Fibroblast of lung (primary cell): ENCODE results near the gene ANKRD17. TPM values are rescaled to one million over a fixed set of nuclear protein-coding genes. Genes with fewer than 3 reads are reported as not detected.
"Not testable (repeated sequence)": the region's sequence is repeated elsewhere in the genome, so short reads cannot be mapped to it uniquely, and the experiment has no call there.

ENCODE experiments used
- DNase-seq, 2 donors: peaks; one replicate each; pipeline versions ENCODE4 v3.0.0 to v3.0.0-alpha.2; 2010; ENCODE audit warnings: low read depth in 2 of 2
- H2AFZ ChIP-seq: 2 replicates; pipeline ENCODE4 v1.5.1; 2012; ENCODE audit warnings: low read length, control low read depth, inconsistent platforms
- H3K27ac ChIP-seq: 2 replicates; pipeline ENCODE4 v1.5.1; 2011; ENCODE audit warnings: low read length, control low read depth; ENCODE audit not compliant: insufficient read depth
- H3K27me3 ChIP-seq: 2 replicates; pipeline ENCODE4 v1.5.1; 2011; ENCODE audit warnings: mild to moderate bottlenecking, low read length; ENCODE audit not compliant: control insufficient read depth, insufficient read depth
- H3K36me3 ChIP-seq: 2 replicates; pipeline ENCODE4 v1.5.1; 2011; ENCODE audit warnings: low read length; ENCODE audit not compliant: control insufficient read depth, insufficient read depth
- H3K4me1 ChIP-seq: 2 replicates; pipeline ENCODE4 v1.5.1; 2011; ENCODE audit warnings: low read length; ENCODE audit not compliant: control insufficient read depth, insufficient read depth; ENCODE audit errors: extremely low read depth
- H3K4me2 ChIP-seq: 2 replicates; pipeline ENCODE4 v1.5.1; 2011; ENCODE audit warnings: low read length, control low read depth; ENCODE audit not compliant: insufficient read depth; ENCODE audit errors: extremely low read depth
- H3K4me3 ChIP-seq, 4 experiments: fragments of 200-600 bp in 1 of 4; sonication (generic) in 1 of 4; replicated peaks in 1 of 4; 2 replicates each; pipeline ENCODE4 v1.5.1; 2011 to 2016; ENCODE audit warnings: low read length in 4 of 4, low read depth in 3 of 4, mild to moderate bottlenecking in 3 of 4, control low read depth in 2 of 4, inconsistent platforms in 1 of 4, mixed read lengths in 1 of 4; ENCODE audit not compliant: insufficient read depth in 1 of 4; ENCODE audit errors: control extremely low read depth in 1 of 4
- H3K79me2 ChIP-seq: 2 replicates; pipeline ENCODE4 v1.5.1; 2012; ENCODE audit warnings: mild to moderate bottlenecking, low read length, inconsistent platforms; ENCODE audit not compliant: control insufficient read depth, insufficient read depth
- H3K9ac ChIP-seq: 2 replicates; pipeline ENCODE4 v1.5.1; 2011; ENCODE audit warnings: mild to moderate bottlenecking, low read length, control low read depth; ENCODE audit not compliant: insufficient read depth
- H3K9me3 ChIP-seq: 2 replicates; pipeline ENCODE4 v1.5.1; 2012; ENCODE audit warnings: low read depth, low read length; ENCODE audit not compliant: control insufficient read depth, insufficient read depth
- H4K20me1 ChIP-seq: 2 replicates; pipeline ENCODE4 v1.5.1; 2011; ENCODE audit warnings: low read length; ENCODE audit not compliant: control insufficient read depth, insufficient read depth; ENCODE audit errors: extremely low read depth
- EZH2 ChIP-seq: IDR thresholded peaks from 2 replicates; pipeline ENCODE4 v1.5.1; 2012; ENCODE audit warnings: low read length, control low read depth, mild to moderate bottlenecking; ENCODE audit errors: missing control alignments
- polyA plus RNA-seq, 2 donors: library from polyadenylated mRNA; depleted of rRNA in 1 of 2; stranded (reverse) in 1 of 2; unstranded in 1 of 2; fragments of >200 nt; gene quantifications; 2 replicates each; pipeline ENCODE4 v1.2.1, GENCODE V29; 2011 to 2012; ENCODE audit warnings: missing spikeins in 1 of 2
- total RNA-seq: library from RNA; depleted of rRNA; stranded (reverse); fragments of >200 nt; gene quantifications from 2 replicates; pipeline ENCODE4 v1.2.1, GENCODE V29; 2014
- TF ChIP-seq, protein P1 (sequence below), 2 donors: IDR thresholded peaks in 1 of 2; conservative IDR thresholded peaks in 1 of 2; 1 replicate in 1 of 2; 2 replicates in 1 of 2; pipeline ENCODE4 v1.5.1; 2011 to 2012; ENCODE audit warnings: low read length in 2 of 2, control low read depth in 1 of 2, inconsistent platforms in 1 of 2, low read depth in 1 of 2, mild to moderate bottlenecking in 1 of 2

ANKRD17 gene
- total and polyA plus RNA-seq, 2 donors (not counting 1 experiment from before 2014, with no cell fraction given) = 46.2 to 54.6 TPM

DNA sequence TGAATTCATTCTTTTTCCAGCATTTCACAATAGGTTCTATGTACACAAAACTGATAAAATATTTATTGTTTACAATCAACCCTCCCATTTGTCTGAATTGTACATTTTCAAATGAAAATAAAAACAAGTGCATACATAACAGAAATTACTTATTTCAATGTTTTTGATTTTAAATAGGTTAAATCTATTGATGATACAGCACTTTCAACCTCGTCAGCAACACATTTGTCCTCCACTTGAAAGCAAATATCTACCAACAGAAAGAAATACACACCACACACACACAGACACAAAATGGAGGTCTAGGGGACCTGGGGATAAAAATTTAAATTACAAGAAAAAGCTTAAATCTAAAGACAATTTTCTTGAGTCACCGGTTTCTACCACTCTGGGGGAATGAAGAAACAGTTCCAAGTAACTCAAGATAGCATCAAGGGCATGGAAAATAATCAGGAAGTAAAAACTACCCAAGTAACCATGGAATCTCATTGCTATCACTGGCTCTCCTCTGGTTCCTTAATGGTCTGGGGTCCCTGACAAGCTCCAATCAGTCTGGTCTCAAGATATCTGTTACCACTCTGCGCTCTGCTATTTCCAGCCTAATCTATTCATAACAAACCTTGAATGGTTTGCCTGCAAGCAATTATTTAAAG lies 27.6 kb downstream of the ANKRD17 start:
- no peaks in the 10 kb centered on the region for H3K36me3 ChIP-seq
- H3K9ac ChIP-seq = no peak overlapping the region
- no peak overlapping the region for H3K4me2 ChIP-seq
- H2AFZ ChIP-seq = no peak overlapping the region
- no peaks in the 10 kb centered on the region for H4K20me1 ChIP-seq
- H3K79me2 ChIP-seq = peaks cover 28% of the 10 kb centered on the region
- no peak overlapping the region for H3K27ac ChIP-seq
- no peak overlapping the region for H3K4me3 ChIP-seq
- TF ChIP-seq, protein P1, sequence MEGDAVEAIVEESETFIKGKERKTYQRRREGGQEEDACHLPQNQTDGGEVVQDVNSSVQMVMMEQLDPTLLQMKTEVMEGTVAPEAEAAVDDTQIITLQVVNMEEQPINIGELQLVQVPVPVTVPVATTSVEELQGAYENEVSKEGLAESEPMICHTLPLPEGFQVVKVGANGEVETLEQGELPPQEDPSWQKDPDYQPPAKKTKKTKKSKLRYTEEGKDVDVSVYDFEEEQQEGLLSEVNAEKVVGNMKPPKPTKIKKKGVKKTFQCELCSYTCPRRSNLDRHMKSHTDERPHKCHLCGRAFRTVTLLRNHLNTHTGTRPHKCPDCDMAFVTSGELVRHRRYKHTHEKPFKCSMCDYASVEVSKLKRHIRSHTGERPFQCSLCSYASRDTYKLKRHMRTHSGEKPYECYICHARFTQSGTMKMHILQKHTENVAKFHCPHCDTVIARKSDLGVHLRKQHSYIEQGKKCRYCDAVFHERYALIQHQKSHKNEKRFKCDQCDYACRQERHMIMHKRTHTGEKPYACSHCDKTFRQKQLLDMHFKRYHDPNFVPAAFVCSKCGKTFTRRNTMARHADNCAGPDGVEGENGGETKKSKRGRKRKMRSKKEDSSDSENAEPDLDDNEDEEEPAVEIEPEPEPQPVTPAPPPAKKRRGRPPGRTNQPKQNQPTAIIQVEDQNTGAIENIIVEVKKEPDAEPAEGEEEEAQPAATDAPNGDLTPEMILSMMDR (conservative IDR thresholded peaks at IDR 0.05 in 1 of 2, IDR thresholded peaks at IDR 0.05 in 1 of 2; ENCODE audit: low read depth in 1 of 2, low read length in 2 of 2) = no peak
- no peak for TF ChIP-seq EZH2
- no peak for DNase-seq
- no peaks in the 10 kb centered on the region for H3K9me3 ChIP-seq
- no peaks in the 10 kb centered on the region for H3K27me3 ChIP-seq
- no peaks in the 10 kb centered on the region for H3K4me1 ChIP-seq

DNA sequence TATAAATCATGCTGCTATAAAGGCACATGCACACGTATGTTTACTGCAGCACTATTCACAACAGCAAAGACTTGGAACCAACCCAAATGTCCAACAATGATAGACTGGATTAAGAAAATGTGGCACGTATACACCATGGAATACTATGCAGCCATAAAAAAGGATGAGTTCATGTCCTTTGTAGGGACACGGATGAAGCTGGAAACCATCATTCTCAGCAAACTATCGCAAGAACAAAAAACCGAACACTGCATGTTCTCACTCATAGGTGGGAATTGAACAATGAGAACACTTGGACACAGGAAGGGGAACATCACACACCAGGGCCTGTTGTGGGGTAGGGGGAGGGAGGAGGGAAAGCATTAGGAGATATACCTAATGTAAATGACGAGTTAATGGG lies 29.8 kb downstream of the ANKRD17 start:
- not testable (repeated sequence) for H3K4me3 ChIP-seq, H4K20me1 ChIP-seq, H3K9me3 ChIP-seq, H3K27ac ChIP-seq, H3K9ac ChIP-seq, H2AFZ ChIP-seq, DNase-seq, H3K4me2 ChIP-seq, H3K27me3 ChIP-seq, H3K4me1 ChIP-seq, H3K36me3 ChIP-seq
- H3K79me2 ChIP-seq = peaks cover 33% of the 10 kb centered on the region

DNA sequence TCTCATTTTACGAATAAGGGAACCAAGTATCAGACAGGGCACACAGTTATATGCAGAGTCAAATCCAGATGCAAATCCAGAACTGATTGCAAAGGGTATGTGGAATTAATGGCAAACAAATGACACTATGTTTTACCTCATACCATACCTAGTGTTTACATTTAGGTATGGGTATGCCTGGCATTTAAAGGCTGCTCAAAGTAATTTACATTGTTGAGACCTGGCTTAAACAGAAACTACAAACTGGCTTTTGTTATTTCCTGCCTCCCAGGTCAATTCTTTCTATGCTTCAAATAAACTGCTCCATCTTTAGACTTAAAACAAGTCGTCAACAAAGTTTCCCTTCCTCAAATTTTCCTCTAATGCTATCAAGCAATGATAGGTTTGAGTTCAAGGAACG lies 33.7 kb downstream of the ANKRD17 start:
- peaks cover 2% of the 10 kb centered on the region for H3K4me1 ChIP-seq
- peaks cover 49% of the 10 kb centered on the region for H3K79me2 ChIP-seq
- no peak overlapping the region for H3K9ac ChIP-seq
- H3K4me2 ChIP-seq = no peak overlapping the region
- DNase-seq = no peak
- H3K27me3 ChIP-seq = no peaks in the 10 kb centered on the region
- no peak overlapping the region for H2AFZ ChIP-seq
- H3K9me3 ChIP-seq = no peaks in the 10 kb centered on the region
- H3K4me3 ChIP-seq = no peak overlapping the region
- TF ChIP-seq, protein P1 (conservative IDR thresholded peaks at IDR 0.05 in 1 of 2, IDR thresholded peaks at IDR 0.05 in 1 of 2; ENCODE audit: low read depth in 1 of 2, low read length in 2 of 2) = no peak
- TF ChIP-seq EZH2 = no peak
- H3K27ac ChIP-seq = no peak overlapping the region
- H4K20me1 ChIP-seq = no peaks in the 10 kb centered on the region
- H3K36me3 ChIP-seq = no peaks in the 10 kb centered on the region
